Keratinocyte (primary cell): Measurements from ENCODE around the gene TAS1R2. TPM values are rescaled to one million over a fixed set of nuclear protein-coding genes. Genes with fewer than 3 reads are reported as not detected.

Experiments used
- DNase-seq: peaks from one replicate; pipeline ENCODE4 v3.0.0-alpha.2; 2011; ENCODE audit warnings: low read depth, missing footprints, low spot score
- FAIRE-seq: peaks from 2 replicates; lab custom pipeline; 2011; peaks lifted over from hg19 to GRCh38; lab: Jason Lieb, UNC
- H2AFZ ChIP-seq: 2 replicates; pipeline ENCODE4 v1.6.0; 2012; ENCODE audit warnings: low read length, control low read depth, inconsistent platforms; ENCODE audit not compliant: control insufficient read depth
- H3K27ac ChIP-seq: 2 replicates; pipeline ENCODE4 v1.5.1; 2011; ENCODE audit warnings: low read length; ENCODE audit not compliant: control insufficient read depth, insufficient read depth
- H3K27me3 ChIP-seq: 3 replicates; pipeline ENCODE4 v1.6.0; 2011; ENCODE audit warnings: low read length; ENCODE audit not compliant: control insufficient read depth, insufficient read depth; ENCODE audit errors: extremely low read depth
- H3K36me3 ChIP-seq, 2 experiments: 2 replicates in 1 of 2; 3 replicates in 1 of 2; pipeline ENCODE4 v1.5.1; 2011; ENCODE audit warnings: low read length in 2 of 2, mild to moderate bottlenecking in 1 of 2; ENCODE audit not compliant: control insufficient read depth in 2 of 2, insufficient read depth in 2 of 2; ENCODE audit errors: extremely low read depth in 1 of 2
- H3K4me1 ChIP-seq: 3 replicates; pipeline ENCODE4 v1.5.1; 2011; ENCODE audit warnings: low read length; ENCODE audit not compliant: control insufficient read depth, insufficient read depth; ENCODE audit errors: extremely low read depth
- H3K4me2 ChIP-seq: 3 replicates; pipeline ENCODE4 v1.6.0; 2011; ENCODE audit warnings: low read depth, low read length; ENCODE audit not compliant: control insufficient read depth, insufficient read depth; ENCODE audit errors: extremely low read depth
- H3K4me3 ChIP-seq, 3 experiments: fragments of 200-600 bp in 1 of 3; sonication (generic) in 1 of 3; 2 replicates in 2 of 3; 3 replicates in 1 of 3; pipeline ENCODE4 v1.5.1; 2011 to 2016; ENCODE audit warnings: low read length in 3 of 3, mild to moderate bottlenecking in 3 of 3, control low read depth in 2 of 3, inconsistent platforms in 1 of 3, low read depth in 1 of 3, mixed read lengths in 1 of 3, mixed run types in 1 of 3, moderate library complexity in 1 of 3; ENCODE audit not compliant: control insufficient read depth in 2 of 3, insufficient read depth in 2 of 3; ENCODE audit errors: extremely low read depth in 1 of 3
- H3K79me2 ChIP-seq: 2 replicates; pipeline ENCODE4 v1.6.0; 2012; ENCODE audit warnings: low read length; ENCODE audit not compliant: control insufficient read depth, insufficient read depth
- H3K9ac ChIP-seq: 3 replicates; pipeline ENCODE4 v1.6.0; 2011; ENCODE audit warnings: low read length; ENCODE audit not compliant: control insufficient read depth, insufficient read depth; ENCODE audit errors: extremely low read depth
- H3K9me1 ChIP-seq: 3 replicates; pipeline ENCODE4 v1.6.0; 2011; ENCODE audit warnings: low read length; ENCODE audit not compliant: control insufficient read depth, insufficient read depth; ENCODE audit errors: extremely low read depth
- H3K9me3 ChIP-seq: 2 replicates; pipeline ENCODE4 v1.5.1; 2012; ENCODE audit warnings: low read depth, low read length; ENCODE audit not compliant: control insufficient read depth
- H4K20me1 ChIP-seq: 3 replicates; pipeline ENCODE4 v1.6.0; 2011; ENCODE audit warnings: low read length; ENCODE audit not compliant: control insufficient read depth, insufficient read depth; ENCODE audit errors: extremely low read depth
- CTCF ChIP-seq, 3 experiments: IDR thresholded peaks in 1 of 3; conservative IDR thresholded peaks in 1 of 3; optimal IDR thresholded peaks in 1 of 3; 2 replicates in 2 of 3; 3 replicates in 1 of 3; pipeline versions ENCODE3 to v1.5.1; 2011; ENCODE audit warnings: low read length in 3 of 3, mild to moderate bottlenecking in 3 of 3, moderate library complexity in 2 of 3, control low read depth in 1 of 3, inconsistent platforms in 1 of 3; ENCODE audit not compliant: insufficient read depth in 2 of 3; ENCODE audit errors: extremely low read depth in 1 of 3
- EZH2 ChIP-seq: IDR thresholded peaks from one replicate; pipeline ENCODE4 v1.6.1; 2012; ENCODE audit warnings: inconsistent platforms, mild to moderate bottlenecking, low read length, moderate library complexity
- dilution Hi-C: fragments of 300-500 bp; cut with MboI; formaldehyde crosslinking; loops from one replicate; pipeline ENCODE4 v1.7.0; 2020; ENCODE audit warnings: low sequenced_read_pairs; ENCODE audit not compliant: extremely low pct_ligation_motif_present
- polyA plus RNA-seq, 5 experiments: library from polyadenylated mRNA; depleted of rRNA in 3 of 5; stranded (reverse) in 3 of 5; stranded (forward) in 1 of 5; unstranded in 1 of 5; fragments of >200 nt; gene quantifications; 1 replicate in 1 of 5; 2 replicates in 3 of 5; 3 replicates in 1 of 5; pipeline versions ENCODE4 v1.2.1 to v1.2.3, GENCODE V29; 2011 to 2012; ENCODE audit warnings: missing spikeins in 2 of 5, low read depth in 1 of 5, low replicate concordance in 1 of 5

The TAS1R2 gene
- polyA plus RNA-seq, 1 donor (not counting 4 experiments of a cell fraction or from before 2014, with no cell fraction given), result not detected

- TF ChIP-seq EZH2, result no peak
- TF ChIP-seq CTCF (optimal IDR thresholded peaks at IDR 0.05 in 1 of 3, IDR thresholded peaks at IDR 0.05 in 1 of 3, conservative IDR thresholded peaks at IDR 0.05 in 1 of 3; ENCODE audit: extremely low read depth in 1 of 3, insufficient read depth in 2 of 3, low read length in 3 of 3), result no peak
- Histone ChIP-seq H3K9ac (peak overlapping the region; percentile 58), H3K36me3 (peaks cover 18 to 43% of the 10 kb centered on the region in 2 experiments), H3K9me3 (no peaks in the 10 kb centered on the region), H4K20me1 (no peaks in the 10 kb centered on the region), H3K27ac (peak overlapping the region; percentile 58), H3K4me1 (peaks cover 38% of the 10 kb centered on the region), H3K27me3 (no peaks in the 10 kb centered on the region), H3K79me2 (no peaks in the 10 kb centered on the region), H3K4me2 (no peak overlapping the region), H2AFZ (no peak overlapping the region), H3K9me1 (no peaks in the 10 kb centered on the region), H3K4me3 (no peak overlapping the region)
- FAIRE-seq (peak; percentile 74), DNase-seq (no peak)
- dilution Hi-C loops, result no loop called here
Measured at GRCh38 chr1:18882486-18882885, 23.0 kb upstream of the TAS1R2 start.

GRCh38 chr1:18881642-18882431 lies 22.4 kb upstream of the TAS1R2 start:
- FAIRE-seq, result peak; percentile 82
- peak overlapping the region; percentile 58 for H3K27ac ChIP-seq

More at GRCh38 chr1:18881642-18882431, 22.4 kb upstream of the TAS1R2 start:
- H3K4me2 ChIP-seq, result no peak overlapping the region
- no peaks in the 10 kb centered on the region for H4K20me1 ChIP-seq
- peaks cover 18 to 40% of the 10 kb centered on the region in 2 experiments for H3K36me3 ChIP-seq
- dilution Hi-C loops, result no loop called here
- peaks cover 35% of the 10 kb centered on the region for H3K4me1 ChIP-seq
- H3K9ac ChIP-seq, result peak overlapping the region; percentile 58
- no peaks in the 10 kb centered on the region for H3K79me2 ChIP-seq
- no peak overlapping the region for H2AFZ ChIP-seq
- DNase-seq, result no peak
- H3K9me1 ChIP-seq, result no peaks in the 10 kb centered on the region
- H3K27me3 ChIP-seq, result no peaks in the 10 kb centered on the region
- H3K9me3 ChIP-seq, result no peaks in the 10 kb centered on the region
- no peak for TF ChIP-seq EZH2
- no peak for TF ChIP-seq CTCF (optimal IDR thresholded peaks at IDR 0.05 in 1 of 3, IDR thresholded peaks at IDR 0.05 in 1 of 3, conservative IDR thresholded peaks at IDR 0.05 in 1 of 3; ENCODE audit: extremely low read depth in 1 of 3, insufficient read depth in 2 of 3, low read length in 3 of 3)
- H3K4me3 ChIP-seq, result no peak overlapping the region
